Chondrocyte (in vitro differentiated cells): ENCODE results near the gene C2orf80. TPM values are rescaled to one million over a fixed set of nuclear protein-coding genes. Genes with fewer than 3 reads are reported as not detected.

Experiments used
- DNase-seq: peaks from one replicate; pipeline ENCODE4 v3.0.0; 2021; ENCODE audit warnings: mixed read lengths, low spot score
- H3K27ac Mint-ChIP-seq: one replicate; pipeline ENCODE4 v1.8.0; 2021; ENCODE audit warnings: mild to moderate bottlenecking, moderate library complexity, mixed read lengths; ENCODE audit not compliant: unreplicated experiment
- H3K27me3 Mint-ChIP-seq: 2 replicates; pipeline ENCODE4 v1.8.0; 2021; ENCODE audit warnings: low read depth, mixed read lengths
- H3K36me3 Mint-ChIP-seq: 2 replicates; pipeline ENCODE4 v1.8.0; 2021; ENCODE audit warnings: low read depth, mixed read lengths
- H3K4me1 Mint-ChIP-seq: 2 replicates; pipeline ENCODE4 v1.8.0; 2021; ENCODE audit warnings: low read depth, mild to moderate bottlenecking, mixed read lengths
- H3K4me3 Mint-ChIP-seq: one replicate; pipeline ENCODE4 v1.8.0; 2021; ENCODE audit warnings: mild to moderate bottlenecking, moderate library complexity, mixed read lengths; ENCODE audit not compliant: unreplicated experiment
- H3K9me3 Mint-ChIP-seq: 2 replicates; pipeline ENCODE4 v1.8.0; 2021; ENCODE audit warnings: low read depth, mixed read lengths
- CTCF ChIP-seq: fragments of 200-600 bp; sonication (generic); IDR thresholded peaks from 2 replicates; pipeline ENCODE4 v1.5.0; 2021; ENCODE audit warnings: antibody characterized with exemption, mild to moderate bottlenecking, moderate library complexity
- total RNA-seq: library from RNA; stranded (reverse); gene quantifications from 3 replicates; pipeline ENCODE4 v1.2.1, GENCODE V29; 2021

Gene C2orf80
- total RNA-seq, 1 donor from 2014 or later = not detected

GRCh38 chr2:208164951-208165755 lies 24.7 kb downstream of the C2orf80 start:
- no peaks in the 10 kb centered on the region for H3K9me3 Mint-ChIP-seq
- no peaks in the 10 kb centered on the region for H3K4me1 Mint-ChIP-seq

DNA sequence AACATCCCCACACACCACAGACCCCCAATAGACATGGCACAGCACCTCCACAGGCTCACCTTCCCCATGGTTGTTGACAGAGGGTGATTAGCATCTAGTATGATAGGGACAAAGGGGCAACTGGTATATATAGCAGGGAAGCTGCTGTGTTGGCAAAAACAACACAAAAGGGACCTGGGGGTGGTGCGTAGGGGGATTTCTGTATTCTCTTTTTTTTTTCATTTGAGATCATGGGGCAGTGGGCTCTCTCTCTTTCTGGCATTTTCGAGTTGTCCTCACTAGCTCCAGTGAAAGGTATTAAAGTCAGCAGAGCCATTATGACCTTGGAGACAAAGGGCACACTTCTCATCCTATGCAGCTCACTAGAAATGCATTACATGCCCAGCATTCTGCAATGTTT lies 26.3 kb downstream of the C2orf80 start, which contains the start of gene CRYGA:
Gene CRYGA, minus strand, starts transcription at position 101 of the 400 bp plus-strand sequence. Its CDS starts 33 bp downstream, at position 68.
- no peak within 1 kb of the TSS for H3K27ac Mint-ChIP-seq
- H3K27me3 Mint-ChIP-seq = peaks cover 17% of the 10 kb centered on the region
- no peak for DNase-seq
- no peaks in the 10 kb centered on the region for H3K36me3 Mint-ChIP-seq
- no peak for TF ChIP-seq CTCF
- no peaks in the 10 kb centered on the region for H3K9me3 Mint-ChIP-seq
- no peak within 1 kb of the TSS for H3K4me3 Mint-ChIP-seq
- H3K4me1 Mint-ChIP-seq = no peaks in the 10 kb centered on the region

More at GRCh38 chr2:208164951-208165755, 24.7 kb downstream of the C2orf80 start:
- no peak overlapping the region for H3K4me3 Mint-ChIP-seq
- H3K36me3 Mint-ChIP-seq = no peaks in the 10 kb centered on the region
- H3K27me3 Mint-ChIP-seq = peaks cover 20% of the 10 kb centered on the region
- TF ChIP-seq CTCF = no peak
- DNase-seq = no peak
- no peak overlapping the region for H3K27ac Mint-ChIP-seq

DNA sequence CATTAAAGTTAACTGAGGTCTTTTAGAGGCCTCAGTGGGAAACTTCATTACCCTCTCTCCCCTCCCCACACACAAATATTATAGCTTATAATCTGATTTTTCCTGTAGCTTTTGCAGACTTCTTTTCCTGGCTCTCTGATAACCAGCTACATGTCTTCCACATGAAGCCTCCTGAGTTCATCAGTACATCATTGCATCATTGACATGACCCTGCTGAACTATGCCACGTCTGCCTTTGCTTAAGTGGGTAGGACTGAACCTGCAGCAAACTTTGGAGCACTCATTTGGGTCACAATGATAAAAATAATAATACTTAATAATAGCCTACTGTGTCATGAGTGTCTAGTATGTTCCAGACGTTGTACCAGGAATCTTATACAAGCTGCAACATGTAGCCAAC lies 33.4 kb downstream of the C2orf80 start:
- H3K9me3 Mint-ChIP-seq = peaks cover 4% of the 10 kb centered on the region
- H3K27me3 Mint-ChIP-seq = peaks cover 4% of the 10 kb centered on the region
- TF ChIP-seq CTCF = no peak
- DNase-seq = no peak
- no peaks in the 10 kb centered on the region for H3K36me3 Mint-ChIP-seq
- H3K27ac Mint-ChIP-seq = no peak overlapping the region
- no peak overlapping the region for H3K4me3 Mint-ChIP-seq
- no peaks in the 10 kb centered on the region for H3K4me1 Mint-ChIP-seq

- Mint-ChIP-seq H3K27ac (no peak overlapping the region), H3K27me3 (peaks cover 9% of the 10 kb centered on the region), H3K4me3 (no peak overlapping the region), H3K9me3 (peaks cover 12% of the 10 kb centered on the region), H3K36me3 (no peaks in the 10 kb centered on the region), H3K4me1 (no peaks in the 10 kb centered on the region)
- TF ChIP-seq CTCF = no peak
- DNase-seq = no peak
Observed at GRCh38 chr2:208153156-208153555, 36.7 kb downstream of the C2orf80 start.

DNA sequence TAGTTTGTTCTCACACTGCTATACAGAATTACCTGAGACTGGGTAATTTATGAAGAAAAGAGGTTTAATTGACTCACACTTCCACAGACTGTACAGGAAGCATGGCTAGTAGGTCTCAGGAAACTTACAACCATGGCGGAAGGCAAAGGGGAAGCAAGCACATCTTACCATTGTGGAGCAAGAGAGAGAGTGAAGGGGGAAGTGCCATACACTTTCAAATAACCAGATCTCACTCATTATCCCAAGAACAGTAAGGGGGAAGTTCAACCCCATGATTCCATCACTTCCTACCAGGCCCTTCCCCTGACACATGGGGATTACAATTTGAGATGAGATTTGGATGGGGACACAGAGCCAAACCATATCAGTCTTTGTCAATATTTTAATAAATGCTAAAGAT lies 38.9 kb downstream of the C2orf80 start:
- no peak overlapping the region for H3K4me3 Mint-ChIP-seq
- H3K9me3 Mint-ChIP-seq = peaks cover 12% of the 10 kb centered on the region
- TF ChIP-seq CTCF = no peak
- H3K27me3 Mint-ChIP-seq = peaks cover 9% of the 10 kb centered on the region
- H3K36me3 Mint-ChIP-seq = no peaks in the 10 kb centered on the region
- H3K4me1 Mint-ChIP-seq = no peaks in the 10 kb centered on the region
- no peak for DNase-seq
- no peak overlapping the region for H3K27ac Mint-ChIP-seq
